Cardiac fibroblast (primary cell): ENCODE measurements around the gene KLHL18.

Source experiments
- DNase-seq, 2 donors: peaks; one replicate each; pipeline versions ENCODE4 v3.0.0 to v3.0.0-alpha.2; 2010; ENCODE audit warnings: low read depth in 2 of 2
- H3K4me3 ChIP-seq, 2 donors: replicated peaks in 1 of 2; 1 replicate in 1 of 2; 2 replicates in 1 of 2; pipeline ENCODE4 v1.5.1; 2011; ENCODE audit warnings: low read depth in 2 of 2, low read length in 2 of 2, mild to moderate bottlenecking in 2 of 2, moderate library complexity in 1 of 2
- TF ChIP-seq, protein P1 (sequence below): IDR thresholded peaks from one replicate; pipeline ENCODE4 v1.5.1; 2011; ENCODE audit warnings: low read depth, mild to moderate bottlenecking, low read length, inconsistent platforms

KLHL18 gene

DNA sequence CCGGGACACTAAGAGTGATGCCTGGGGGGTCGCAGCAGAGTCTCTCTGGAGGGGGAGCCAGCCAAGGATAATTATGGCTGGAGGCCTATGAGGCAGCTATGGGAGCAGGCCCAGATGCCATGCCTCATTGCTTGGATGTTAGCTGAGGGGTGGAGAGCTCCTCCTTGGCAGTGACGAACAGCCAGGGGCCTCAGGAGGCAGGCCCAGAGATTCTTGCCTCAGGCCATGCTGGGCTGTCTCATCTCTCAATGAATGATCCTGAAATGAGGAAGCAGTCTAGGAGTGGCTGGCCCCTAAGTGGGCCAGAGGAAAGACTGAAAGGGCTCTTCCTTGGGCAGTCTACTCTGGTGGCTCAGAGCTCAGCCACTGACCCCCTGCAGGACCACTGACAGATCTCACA lies 21.4 kb upstream of the KLHL18 start:
- DNase-seq: no peak
- H3K4me3 ChIP-seq: no peak overlapping the region
- TF ChIP-seq, protein P1, sequence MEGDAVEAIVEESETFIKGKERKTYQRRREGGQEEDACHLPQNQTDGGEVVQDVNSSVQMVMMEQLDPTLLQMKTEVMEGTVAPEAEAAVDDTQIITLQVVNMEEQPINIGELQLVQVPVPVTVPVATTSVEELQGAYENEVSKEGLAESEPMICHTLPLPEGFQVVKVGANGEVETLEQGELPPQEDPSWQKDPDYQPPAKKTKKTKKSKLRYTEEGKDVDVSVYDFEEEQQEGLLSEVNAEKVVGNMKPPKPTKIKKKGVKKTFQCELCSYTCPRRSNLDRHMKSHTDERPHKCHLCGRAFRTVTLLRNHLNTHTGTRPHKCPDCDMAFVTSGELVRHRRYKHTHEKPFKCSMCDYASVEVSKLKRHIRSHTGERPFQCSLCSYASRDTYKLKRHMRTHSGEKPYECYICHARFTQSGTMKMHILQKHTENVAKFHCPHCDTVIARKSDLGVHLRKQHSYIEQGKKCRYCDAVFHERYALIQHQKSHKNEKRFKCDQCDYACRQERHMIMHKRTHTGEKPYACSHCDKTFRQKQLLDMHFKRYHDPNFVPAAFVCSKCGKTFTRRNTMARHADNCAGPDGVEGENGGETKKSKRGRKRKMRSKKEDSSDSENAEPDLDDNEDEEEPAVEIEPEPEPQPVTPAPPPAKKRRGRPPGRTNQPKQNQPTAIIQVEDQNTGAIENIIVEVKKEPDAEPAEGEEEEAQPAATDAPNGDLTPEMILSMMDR: no peak

DNA sequence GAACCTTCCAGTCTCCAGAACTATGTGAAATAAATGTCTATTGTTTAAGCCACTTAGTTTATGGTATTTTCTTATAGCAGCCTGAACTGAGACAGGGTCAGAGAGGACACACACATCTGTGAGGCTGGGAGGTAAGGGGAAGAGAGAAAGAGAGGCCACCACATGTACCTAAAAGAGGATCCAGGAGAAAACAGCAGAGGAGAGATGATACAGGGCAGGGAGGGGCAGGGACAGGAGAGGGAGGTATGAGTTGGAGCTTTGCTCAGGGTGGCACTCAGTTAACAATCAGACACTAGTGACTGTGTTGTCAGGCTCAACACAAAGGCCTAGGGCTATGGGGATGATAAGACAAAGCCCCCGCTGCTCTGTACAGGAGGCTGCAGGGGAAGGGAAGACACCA lies 17.7 kb upstream of the KLHL18 start:
- DNase-seq: no peak
- H3K4me3 ChIP-seq: no peak overlapping the region
- TF ChIP-seq, protein P1: no peak

DNA sequence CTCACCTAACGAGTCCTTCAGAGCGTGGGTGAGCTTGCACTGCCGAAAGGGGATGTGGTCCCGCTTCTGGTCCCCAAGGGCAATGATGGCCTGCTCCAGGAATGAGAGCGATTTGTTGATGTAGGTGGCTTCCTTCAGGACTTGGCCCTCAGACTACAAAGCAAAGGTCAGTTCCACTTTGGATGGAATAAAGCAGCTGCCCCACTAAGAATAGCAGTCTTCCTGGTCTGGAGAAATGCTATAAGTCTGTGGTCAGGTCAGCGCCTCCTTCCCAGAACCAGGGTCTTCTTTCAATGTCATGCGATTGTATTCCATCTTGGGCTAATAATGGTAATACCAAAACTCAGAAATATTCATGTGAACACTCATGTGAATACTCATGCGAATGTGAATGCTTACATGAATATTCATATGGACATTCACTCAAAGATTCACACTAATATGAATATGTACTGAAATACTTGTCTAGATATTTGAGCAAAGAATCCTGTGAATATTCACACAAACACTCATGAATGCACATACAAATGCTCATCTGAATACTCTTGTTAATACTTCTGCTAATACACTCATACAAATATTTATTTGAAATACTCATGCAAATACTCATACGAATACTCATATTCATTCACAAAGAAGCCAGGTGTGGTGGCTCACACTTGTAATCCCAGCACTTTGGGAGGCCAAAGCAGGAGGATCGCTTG lies 16.9 kb upstream of the KLHL18 start:
- no peak overlapping the region for H3K4me3 ChIP-seq
- TF ChIP-seq, protein P1: no peak
- no peak for DNase-seq

DNA sequence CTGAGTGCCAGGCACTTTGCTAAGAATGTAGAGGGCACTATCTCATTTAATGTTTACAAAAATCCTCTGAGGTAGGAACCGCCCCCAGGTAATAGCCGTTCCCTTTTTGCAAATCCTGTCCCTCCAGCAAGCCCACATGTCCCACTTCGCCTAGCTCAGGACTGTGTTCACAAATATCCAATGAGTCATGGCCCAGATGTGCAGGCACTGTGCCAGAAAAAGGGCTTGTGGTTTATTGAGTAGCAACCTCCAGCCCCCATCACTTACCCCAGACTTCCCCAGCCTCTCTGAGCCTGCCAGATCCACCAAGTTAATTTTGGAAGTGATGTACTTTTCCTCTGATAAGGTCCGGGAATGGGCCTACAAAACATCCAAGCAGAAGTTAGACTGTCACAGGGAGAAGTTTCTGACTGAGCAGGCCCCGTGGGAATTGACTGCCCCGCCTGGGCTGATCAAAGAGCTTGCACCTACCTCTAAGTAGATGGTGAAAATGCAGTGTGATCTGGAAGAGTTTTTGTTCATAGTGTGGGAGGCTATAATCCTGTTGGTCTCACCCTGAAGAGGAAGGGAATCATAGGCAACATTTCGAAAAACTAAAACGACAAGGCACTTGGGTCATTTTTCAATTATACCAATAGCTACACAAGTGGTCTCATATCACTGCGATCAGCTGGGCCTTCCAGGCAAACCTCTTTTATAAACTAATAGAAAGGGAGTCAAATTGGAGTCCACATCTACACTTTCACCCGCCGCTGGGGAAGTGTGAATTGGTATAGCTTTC lies 15.8 kb upstream of the KLHL18 start:
- DNase-seq: peak; percentile 94 to 96
- TF ChIP-seq, protein P1: no peak
- H3K4me3 ChIP-seq: no peak overlapping the region

DNA sequence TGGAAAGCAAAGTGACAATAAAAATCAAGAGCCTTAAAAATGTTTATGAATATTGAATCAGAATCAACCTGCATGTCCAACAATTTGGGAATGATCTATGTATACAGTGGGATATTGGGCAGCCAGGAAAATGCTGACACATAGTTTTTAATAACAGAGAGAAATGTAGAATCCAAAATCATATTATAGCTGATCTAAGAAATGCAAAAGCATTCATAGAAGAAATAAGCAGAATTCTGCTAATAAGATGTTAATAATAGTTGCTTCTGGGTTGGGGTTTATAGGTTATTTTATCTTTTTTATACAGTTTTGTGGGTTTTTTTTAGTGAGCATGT lies 15.3 kb upstream of the KLHL18 start:
- H3K4me3 ChIP-seq: no peak overlapping the region
- TF ChIP-seq, protein P1: no peak
- DNase-seq: no peak

DNA sequence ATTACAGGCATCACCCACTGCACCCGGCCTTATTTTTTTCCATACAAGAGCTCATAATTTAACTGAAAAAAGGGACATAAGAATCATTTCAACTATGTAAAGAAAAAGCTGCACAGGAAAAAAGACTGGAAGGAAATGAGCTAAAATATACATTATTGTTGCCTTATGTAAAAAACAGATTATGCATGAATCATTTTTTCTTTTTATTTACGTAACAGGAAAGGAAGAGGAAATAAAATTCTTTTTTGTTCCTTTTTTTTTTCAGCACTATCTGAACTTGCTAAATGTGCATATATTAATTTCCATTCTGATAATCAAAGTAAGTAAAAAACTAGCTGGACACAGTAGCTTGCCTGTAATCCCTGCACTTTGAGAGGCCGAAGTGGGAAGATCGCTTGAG lies 12.2 kb upstream of the KLHL18 start:
- H3K4me3 ChIP-seq: no peak overlapping the region
- DNase-seq: no peak

More for the DNA sequence above, 12.2 kb upstream of the KLHL18 start:
- TF ChIP-seq, protein P1: no peak
